Sigmoid colon (tissue), 4 donors: ENCODE data around the gene SKP2.

Experiments
- EP300 ChIP-seq, 4 donors: sonication (generic); formaldehyde crosslinking; IDR thresholded peaks; one replicate each; pipeline ENCODE4 v1.6.1; 2017; ENCODE audit warnings: antibody characterized with exemption in 4 of 4
- POLR2AphosphoS5 ChIP-seq, 4 donors: sonication (generic); formaldehyde crosslinking; IDR thresholded peaks; one replicate each; pipeline ENCODE4 v1.6.1; 2017; ENCODE audit warnings: antibody characterized with exemption in 4 of 4
- TF ChIP-seq, protein P1 (sequence below), 4 experiments: fragments of 450-650 bp in 3 of 4; fragments of 200-600 bp in 1 of 4; IDR thresholded peaks; one replicate each; pipeline ENCODE4 v1.5.1; 2016 to 2019; ENCODE audit warnings: antibody characterized with exemption in 4 of 4, mild to moderate bottlenecking in 3 of 4, moderate library complexity in 2 of 4

DNA sequence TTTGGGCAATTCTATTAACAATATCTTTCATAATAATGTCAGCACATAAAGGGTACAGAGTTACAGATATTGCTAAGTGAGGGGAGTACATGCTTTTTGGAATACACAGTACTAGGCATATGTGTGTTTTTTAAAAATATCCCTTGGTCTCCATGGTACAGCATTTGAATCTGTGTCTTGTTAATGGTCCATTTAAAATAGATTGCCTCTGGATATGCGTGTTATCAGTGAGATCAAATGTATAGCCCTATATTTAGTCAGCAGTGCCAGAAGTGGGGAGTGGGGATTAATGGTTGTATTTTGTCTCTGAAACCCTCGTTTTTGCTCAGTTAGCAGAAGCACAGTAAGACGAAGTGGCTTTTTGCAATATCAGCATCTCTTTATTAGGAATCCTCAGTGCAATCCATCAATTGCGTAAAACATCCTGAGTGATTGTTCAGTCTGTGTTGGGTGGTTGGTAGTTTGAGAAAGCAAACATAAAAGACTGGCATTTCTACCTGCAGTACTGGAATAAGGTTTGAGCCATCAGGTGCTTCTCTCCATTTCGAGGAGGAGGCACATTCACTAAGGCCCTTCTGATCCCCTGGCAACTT is 19.0 kb downstream of the SKP2 start:
- TF ChIP-seq, protein P1, sequence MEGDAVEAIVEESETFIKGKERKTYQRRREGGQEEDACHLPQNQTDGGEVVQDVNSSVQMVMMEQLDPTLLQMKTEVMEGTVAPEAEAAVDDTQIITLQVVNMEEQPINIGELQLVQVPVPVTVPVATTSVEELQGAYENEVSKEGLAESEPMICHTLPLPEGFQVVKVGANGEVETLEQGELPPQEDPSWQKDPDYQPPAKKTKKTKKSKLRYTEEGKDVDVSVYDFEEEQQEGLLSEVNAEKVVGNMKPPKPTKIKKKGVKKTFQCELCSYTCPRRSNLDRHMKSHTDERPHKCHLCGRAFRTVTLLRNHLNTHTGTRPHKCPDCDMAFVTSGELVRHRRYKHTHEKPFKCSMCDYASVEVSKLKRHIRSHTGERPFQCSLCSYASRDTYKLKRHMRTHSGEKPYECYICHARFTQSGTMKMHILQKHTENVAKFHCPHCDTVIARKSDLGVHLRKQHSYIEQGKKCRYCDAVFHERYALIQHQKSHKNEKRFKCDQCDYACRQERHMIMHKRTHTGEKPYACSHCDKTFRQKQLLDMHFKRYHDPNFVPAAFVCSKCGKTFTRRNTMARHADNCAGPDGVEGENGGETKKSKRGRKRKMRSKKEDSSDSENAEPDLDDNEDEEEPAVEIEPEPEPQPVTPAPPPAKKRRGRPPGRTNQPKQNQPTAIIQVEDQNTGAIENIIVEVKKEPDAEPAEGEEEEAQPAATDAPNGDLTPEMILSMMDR (IDR thresholded peaks at IDR 0.05), result no peak
- TF ChIP-seq EP300 (IDR thresholded peaks at IDR 0.05) (no peak), POLR2AphosphoS5 (IDR thresholded peaks at IDR 0.05) (no peak)
